Loucy (cell line): ENCODE measurements around the gene WDPCP.

Experiments
- H2AFZ ChIP-seq: fragments of 200-600 bp; sonication (generic); 2 replicates; pipeline ENCODE4 v1.6.0; 2016; ENCODE audit warnings: antibody characterized with exemption, mild to moderate bottlenecking, low read length, moderate library complexity
- H3F3A ChIP-seq: fragments of 200-600 bp; 2 replicates; pipeline ENCODE4 v1.6.0; 2016; ENCODE audit warnings: antibody characterized with exemption, low read depth, mild to moderate bottlenecking
- H3K27me3 ChIP-seq: fragments of 200-600 bp; sonication (generic); 2 replicates; pipeline ENCODE4 v1.6.1; 2014; ENCODE audit warnings: low read length, mild to moderate bottlenecking; ENCODE audit not compliant: insufficient read depth, poor library complexity, severe bottlenecking
- H3K36me3 ChIP-seq: fragments of 200-600 bp; sonication (generic); 2 replicates; pipeline ENCODE4 v1.6.1; 2016; ENCODE audit warnings: low read length; ENCODE audit not compliant: insufficient read depth
- H3K4me1 ChIP-seq: fragments of 200-600 bp; sonication (generic); 2 replicates; pipeline ENCODE4 v1.5.1; 2014; ENCODE audit warnings: low read length, mild to moderate bottlenecking; ENCODE audit not compliant: insufficient read depth, poor library complexity, severe bottlenecking
- H3K4me2 ChIP-seq: fragments of 200-600 bp; sonication (generic); 2 replicates; pipeline ENCODE4 v1.6.0; 2014; ENCODE audit warnings: antibody characterized with exemption, low read length, low read depth, mild to moderate bottlenecking; ENCODE audit not compliant: poor library complexity, severe bottlenecking
- H3K4me3 ChIP-seq: fragments of 200-600 bp; sonication (generic); 2 replicates; pipeline ENCODE4 v1.5.1; 2014; ENCODE audit warnings: low read length, mild to moderate bottlenecking, mixed read lengths; ENCODE audit not compliant: poor library complexity, severe bottlenecking
- H3K79me2 ChIP-seq: fragments of 200-600 bp; sonication (generic); 2 replicates; pipeline ENCODE4 v1.6.1; 2014; ENCODE audit warnings: low read length; ENCODE audit not compliant: insufficient read depth
- H3K9ac ChIP-seq: fragments of 200-600 bp; sonication (generic); 2 replicates; pipeline ENCODE4 v1.6.0; 2014; ENCODE audit warnings: mild to moderate bottlenecking, low read depth, low read length, moderate library complexity; ENCODE audit not compliant: poor library complexity, severe bottlenecking
- H3K9me2 ChIP-seq: fragments of 200-600 bp; sonication (generic); replicated peaks from 2 replicates; pipeline ENCODE4 v1.6.1; 2016; ENCODE audit warnings: low read depth, low read length, mixed read lengths
- H3K9me3 ChIP-seq: fragments of 200-600 bp; sonication (generic); 2 replicates; pipeline ENCODE4 v1.6.1; 2014; ENCODE audit warnings: mild to moderate bottlenecking, antibody characterized with exemption, low read length, low read depth; ENCODE audit not compliant: insufficient read depth
- H4K20me1 ChIP-seq: fragments of 200-600 bp; sonication (generic); 2 replicates; pipeline ENCODE4 v1.6.0; 2014; ENCODE audit warnings: antibody characterized with exemption, low read length, mild to moderate bottlenecking; ENCODE audit not compliant: insufficient read depth, poor library complexity, severe bottlenecking
- EZH2phosphoT487 ChIP-seq: fragments of 200-600 bp; IDR thresholded peaks from 2 replicates; pipeline ENCODE4 v1.6.1; 2018; ENCODE audit warnings: antibody characterized with exemption, mild to moderate bottlenecking, moderate library complexity, borderline replicate concordance
- TF ChIP-seq, protein P1 (sequence below): fragments of 200-600 bp; sonication (generic); conservative IDR thresholded peaks from 2 replicates; pipeline ENCODE4 v1.5.1; 2014; ENCODE audit warnings: mild to moderate bottlenecking, antibody characterized with exemption, low read length

WDPCP gene

DNA sequence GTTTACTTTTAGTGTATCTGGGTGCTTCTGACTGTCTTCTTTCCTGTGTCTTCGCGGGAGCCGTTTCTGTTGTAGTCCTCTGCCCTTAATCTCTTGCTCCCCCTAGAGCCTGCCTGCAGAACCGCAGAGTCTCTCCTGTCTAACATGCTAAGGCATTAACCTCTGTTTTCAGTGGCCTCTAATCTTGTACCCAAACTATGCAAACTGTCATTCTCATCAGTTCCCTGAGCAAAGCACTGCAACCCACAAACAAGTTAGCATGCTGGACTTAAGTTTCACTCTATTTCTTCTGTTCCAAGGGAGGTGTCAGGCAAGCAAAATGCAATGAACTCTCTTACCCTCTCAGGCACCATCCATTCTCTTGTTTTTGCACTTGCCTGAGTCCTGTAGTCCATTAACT, 399.3 kb downstream of the WDPCP start:
- Histone ChIP-seq H3K9ac (no peak overlapping the region), H3K4me3 (no peak overlapping the region), H4K20me1 (no peaks in the 10 kb centered on the region), H3K9me2 (no peaks in the 10 kb centered on the region), H3K36me3 (no peaks in the 10 kb centered on the region), H3K27me3 (no peaks in the 10 kb centered on the region), H2AFZ (no peak overlapping the region), H3K4me1 (no peaks in the 10 kb centered on the region), H3K9me3 (peaks cover 6% of the 10 kb centered on the region; the same call in 1 of the 2 replicates), H3K4me2 (no peak overlapping the region), H3K79me2 (no peaks in the 10 kb centered on the region), H3F3A (no peaks in the 10 kb centered on the region)
- no peak for TF ChIP-seq EZH2phosphoT487
- TF ChIP-seq, protein P1, sequence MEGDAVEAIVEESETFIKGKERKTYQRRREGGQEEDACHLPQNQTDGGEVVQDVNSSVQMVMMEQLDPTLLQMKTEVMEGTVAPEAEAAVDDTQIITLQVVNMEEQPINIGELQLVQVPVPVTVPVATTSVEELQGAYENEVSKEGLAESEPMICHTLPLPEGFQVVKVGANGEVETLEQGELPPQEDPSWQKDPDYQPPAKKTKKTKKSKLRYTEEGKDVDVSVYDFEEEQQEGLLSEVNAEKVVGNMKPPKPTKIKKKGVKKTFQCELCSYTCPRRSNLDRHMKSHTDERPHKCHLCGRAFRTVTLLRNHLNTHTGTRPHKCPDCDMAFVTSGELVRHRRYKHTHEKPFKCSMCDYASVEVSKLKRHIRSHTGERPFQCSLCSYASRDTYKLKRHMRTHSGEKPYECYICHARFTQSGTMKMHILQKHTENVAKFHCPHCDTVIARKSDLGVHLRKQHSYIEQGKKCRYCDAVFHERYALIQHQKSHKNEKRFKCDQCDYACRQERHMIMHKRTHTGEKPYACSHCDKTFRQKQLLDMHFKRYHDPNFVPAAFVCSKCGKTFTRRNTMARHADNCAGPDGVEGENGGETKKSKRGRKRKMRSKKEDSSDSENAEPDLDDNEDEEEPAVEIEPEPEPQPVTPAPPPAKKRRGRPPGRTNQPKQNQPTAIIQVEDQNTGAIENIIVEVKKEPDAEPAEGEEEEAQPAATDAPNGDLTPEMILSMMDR = peak; percentile 46

DNA sequence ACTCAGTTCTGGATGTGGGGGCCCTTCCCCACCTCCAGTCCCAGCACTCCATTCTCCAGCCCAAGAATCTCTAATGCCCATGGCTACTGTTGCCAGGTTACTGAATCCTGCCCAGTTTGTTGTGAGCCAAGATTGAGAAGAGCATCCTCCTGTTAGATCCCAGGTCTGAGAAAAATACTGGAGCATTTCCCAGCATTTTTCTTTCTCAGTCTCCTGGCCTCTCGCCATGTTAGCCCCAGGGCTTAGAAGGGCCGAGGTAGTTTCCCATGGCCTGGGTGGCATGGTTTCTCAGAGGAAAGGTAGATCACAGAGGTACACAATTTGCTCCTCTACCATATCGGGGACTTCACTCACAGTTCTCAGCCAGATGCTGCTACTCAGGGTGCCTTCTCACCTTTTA, 401.9 kb downstream of the WDPCP start:
- Histone ChIP-seq H2AFZ (no peak overlapping the region), H3K27me3 (no peaks in the 10 kb centered on the region), H3K9ac (no peak overlapping the region), H3K4me3 (no peak overlapping the region), H3K9me2 (no peaks in the 10 kb centered on the region), H3K79me2 (no peaks in the 10 kb centered on the region), H3K9me3 (peaks cover 6% of the 10 kb centered on the region; the same call in 1 of the 2 replicates), H3K4me2 (no peak overlapping the region), H4K20me1 (no peaks in the 10 kb centered on the region), H3K4me1 (no peaks in the 10 kb centered on the region), H3F3A (no peaks in the 10 kb centered on the region), H3K36me3 (no peaks in the 10 kb centered on the region)
- TF ChIP-seq, protein P1 = no peak
- no peak for TF ChIP-seq EZH2phosphoT487

DNA sequence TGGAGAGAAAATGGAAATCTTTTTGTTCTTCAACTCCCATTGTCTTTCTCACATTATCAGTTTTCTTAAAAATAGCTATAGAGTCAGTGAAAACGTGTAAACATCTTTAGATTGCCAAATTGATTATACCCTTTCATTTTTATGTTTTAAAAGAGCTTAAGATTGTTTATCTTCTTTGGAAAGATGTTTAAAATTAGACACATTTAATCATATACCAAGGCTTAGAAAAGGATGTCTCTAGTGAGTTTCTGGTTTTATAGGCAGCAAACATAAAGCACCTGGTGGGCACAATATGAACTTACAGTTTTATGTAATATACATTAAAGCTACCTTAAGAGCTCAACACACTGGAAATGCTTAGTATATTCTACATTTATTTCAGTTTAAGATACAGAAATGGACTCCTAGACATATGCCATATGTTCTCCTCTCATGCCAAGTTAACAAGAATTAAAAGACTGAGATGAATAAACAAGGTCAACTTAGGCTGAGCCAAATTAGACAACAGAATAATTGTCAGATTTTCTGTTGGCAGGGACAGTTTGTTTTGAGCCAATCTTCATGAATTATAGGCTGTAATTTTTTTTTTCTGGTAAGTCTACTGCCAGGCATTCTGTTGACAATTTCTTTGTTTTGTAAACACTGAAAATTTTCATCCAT, 425.0 kb downstream of the WDPCP start:
- H3K27me3 ChIP-seq = no peaks in the 10 kb centered on the region
- H3F3A ChIP-seq = no peaks in the 10 kb centered on the region
- no peak overlapping the region for H3K4me3 ChIP-seq
- TF ChIP-seq, protein P1 = peak; percentile 23; the same call in 1 of the 2 replicates
- TF ChIP-seq EZH2phosphoT487 = no peak
- peaks cover 6% of the 10 kb centered on the region for H3K4me1 ChIP-seq
- no peak overlapping the region for H3K4me2 ChIP-seq
- peaks cover 11% of the 10 kb centered on the region for H3K9me3 ChIP-seq
- H2AFZ ChIP-seq = no peak overlapping the region
- no peaks in the 10 kb centered on the region for H3K36me3 ChIP-seq
- H3K79me2 ChIP-seq = no peaks in the 10 kb centered on the region
- no peaks in the 10 kb centered on the region for H3K9me2 ChIP-seq
- H4K20me1 ChIP-seq = no peaks in the 10 kb centered on the region
- no peak overlapping the region for H3K9ac ChIP-seq
